ENCODE data around the gene CAPN7. TPM values are rescaled to one million over a fixed set of nuclear protein-coding genes. Genes with fewer than 3 reads are reported as not detected.

CAPN7 gene
- total RNA-seq, 2 donors from 2014 or later: 38.1 to 40.5 TPM

GRCh38 chr3:15223685-15224572 is 17.9 kb downstream of the CAPN7 start:
- peaks cover 4% of the 10 kb centered on the region for H3K4me1 ChIP-seq
- H3K27ac ChIP-seq: no peak overlapping the region
- ATAC-seq (no peak), DNase-seq (no peak)
- H3K9me3 ChIP-seq: no peaks in the 10 kb centered on the region
- peaks cover 2 to 29% of the 10 kb centered on the region in 2 donors for H3K36me3 ChIP-seq (replicated peaks in 1 of 2; ENCODE audit: insufficient read depth in 1 of 2, low read depth in 2 of 2)
- TF ChIP-seq CTCF (IDR thresholded peaks at IDR 0.05) (no peak), POLR2A (IDR thresholded peaks at IDR 0.05) (no peak)
- H3K27me3 ChIP-seq: no peaks in the 10 kb centered on the region
- no peak overlapping the region for H3K4me3 ChIP-seq
- intact Hi-C loops (cut with DNase I): no loop called here
- WGBS, 2 donors: 87 to 90% methylated on average over 7 of the region's 7 CpGs

- no peak overlapping the region for H3K27ac ChIP-seq
- peaks cover 0 to 27% of the 10 kb centered on the region in 2 donors for H3K36me3 ChIP-seq (replicated peaks in 1 of 2; ENCODE audit: insufficient read depth in 1 of 2, low read depth in 2 of 2)
- TF ChIP-seq CTCF (IDR thresholded peaks at IDR 0.05) (no peak), POLR2A (IDR thresholded peaks at IDR 0.05) (no peak)
- no peaks in the 10 kb centered on the region for H3K9me3 ChIP-seq
- H3K4me3 ChIP-seq: no peak overlapping the region
- intact Hi-C loops (cut with DNase I): no loop called here
- peaks cover 4% of the 10 kb centered on the region for H3K4me1 ChIP-seq
- WGBS, 2 donors: 90 to 100% methylated on average over 1 of the region's 1 CpG
- no peaks in the 10 kb centered on the region for H3K27me3 ChIP-seq
- no peak for DNase-seq
- no peak for ATAC-seq
These were observed 22.1 kb downstream of the CAPN7 start for GRCh38 chr3:15228147-15228546.

- 95 to 97% methylated on average over 4 of the region's 4 CpGs for WGBS, 2 donors
- Histone ChIP-seq H3K27me3 (no peaks in the 10 kb centered on the region), H3K27ac (no peak overlapping the region), H3K4me3 (no peak overlapping the region), H3K9me3 (no peaks in the 10 kb centered on the region), H3K36me3 (replicated peaks in 1 of 2; ENCODE audit: insufficient read depth in 1 of 2, low read depth in 2 of 2) (peaks cover 0 to 33% of the 10 kb centered on the region in 2 donors), H3K4me1 (peaks cover 4% of the 10 kb centered on the region)
- intact Hi-C loops (cut with DNase I): no loop called here
- ATAC-seq (no peak), DNase-seq (no peak)
- TF ChIP-seq POLR2A (IDR thresholded peaks at IDR 0.05) (no peak), CTCF (IDR thresholded peaks at IDR 0.05) (no peak)
These were observed 23.2 kb downstream of the CAPN7 start for GRCh38 chr3:15229262-15229661.

- peaks cover 9 to 49% of the 10 kb centered on the region in 2 donors for H3K36me3 ChIP-seq (replicated peaks in 1 of 2; ENCODE audit: insufficient read depth in 1 of 2, low read depth in 2 of 2)
- no peak for TF ChIP-seq CTCF (IDR thresholded peaks at IDR 0.05)
- TF ChIP-seq POLR2A (IDR thresholded peaks at IDR 0.05): no peak
- DNase-seq: no peak
- intact Hi-C loops (cut with DNase I): no loop called here
- H3K4me3 ChIP-seq: no peak overlapping the region
- no peaks in the 10 kb centered on the region for H3K27me3 ChIP-seq
- no peak for ATAC-seq
- 92 to 97% methylated on average over 1 of the region's 1 CpG for WGBS, 2 donors
- H3K27ac ChIP-seq: no peak overlapping the region
- H3K4me1 ChIP-seq: no peaks in the 10 kb centered on the region
- no peaks in the 10 kb centered on the region for H3K9me3 ChIP-seq
These were observed 35.3 kb downstream of the CAPN7 start for GRCh38 chr3:15241341-15241740.

All from body of pancreas (tissue), 4 donors.